Loucy (cell line): ENCODE data around the gene DLG2.

Experiments
- H2AFZ ChIP-seq: fragments of 200-600 bp; sonication (generic); 2 replicates; pipeline ENCODE4 v1.6.0; 2016; ENCODE audit warnings: antibody characterized with exemption, mild to moderate bottlenecking, low read length, moderate library complexity
- H3F3A ChIP-seq: fragments of 200-600 bp; 2 replicates; pipeline ENCODE4 v1.6.0; 2016; ENCODE audit warnings: antibody characterized with exemption, low read depth, mild to moderate bottlenecking
- H3K27me3 ChIP-seq: fragments of 200-600 bp; sonication (generic); 2 replicates; pipeline ENCODE4 v1.6.1; 2014; ENCODE audit warnings: low read length, mild to moderate bottlenecking; ENCODE audit not compliant: insufficient read depth, poor library complexity, severe bottlenecking
- H3K36me3 ChIP-seq: fragments of 200-600 bp; sonication (generic); 2 replicates; pipeline ENCODE4 v1.6.1; 2016; ENCODE audit warnings: low read length; ENCODE audit not compliant: insufficient read depth
- H3K4me1 ChIP-seq: fragments of 200-600 bp; sonication (generic); 2 replicates; pipeline ENCODE4 v1.5.1; 2014; ENCODE audit warnings: low read length, mild to moderate bottlenecking; ENCODE audit not compliant: insufficient read depth, poor library complexity, severe bottlenecking
- H3K4me2 ChIP-seq: fragments of 200-600 bp; sonication (generic); 2 replicates; pipeline ENCODE4 v1.6.0; 2014; ENCODE audit warnings: antibody characterized with exemption, low read length, low read depth, mild to moderate bottlenecking; ENCODE audit not compliant: poor library complexity, severe bottlenecking
- H3K4me3 ChIP-seq: fragments of 200-600 bp; sonication (generic); 2 replicates; pipeline ENCODE4 v1.5.1; 2014; ENCODE audit warnings: low read length, mild to moderate bottlenecking, mixed read lengths; ENCODE audit not compliant: poor library complexity, severe bottlenecking
- H3K79me2 ChIP-seq: fragments of 200-600 bp; sonication (generic); 2 replicates; pipeline ENCODE4 v1.6.1; 2014; ENCODE audit warnings: low read length; ENCODE audit not compliant: insufficient read depth
- H3K9ac ChIP-seq: fragments of 200-600 bp; sonication (generic); 2 replicates; pipeline ENCODE4 v1.6.0; 2014; ENCODE audit warnings: mild to moderate bottlenecking, low read depth, low read length, moderate library complexity; ENCODE audit not compliant: poor library complexity, severe bottlenecking
- H3K9me2 ChIP-seq: fragments of 200-600 bp; sonication (generic); replicated peaks from 2 replicates; pipeline ENCODE4 v1.6.1; 2016; ENCODE audit warnings: low read depth, low read length, mixed read lengths
- H3K9me3 ChIP-seq: fragments of 200-600 bp; sonication (generic); 2 replicates; pipeline ENCODE4 v1.6.1; 2014; ENCODE audit warnings: mild to moderate bottlenecking, antibody characterized with exemption, low read length, low read depth; ENCODE audit not compliant: insufficient read depth
- H4K20me1 ChIP-seq: fragments of 200-600 bp; sonication (generic); 2 replicates; pipeline ENCODE4 v1.6.0; 2014; ENCODE audit warnings: antibody characterized with exemption, low read length, mild to moderate bottlenecking; ENCODE audit not compliant: insufficient read depth, poor library complexity, severe bottlenecking
- EZH2phosphoT487 ChIP-seq: fragments of 200-600 bp; IDR thresholded peaks from 2 replicates; pipeline ENCODE4 v1.6.1; 2018; ENCODE audit warnings: antibody characterized with exemption, mild to moderate bottlenecking, moderate library complexity, borderline replicate concordance
- TF ChIP-seq, protein P1 (sequence below): fragments of 200-600 bp; sonication (generic); conservative IDR thresholded peaks from 2 replicates; pipeline ENCODE4 v1.5.1; 2014; ENCODE audit warnings: mild to moderate bottlenecking, antibody characterized with exemption, low read length

Gene DLG2

GRCh38 chr11:84240847-84241246 is 1386.3 kb downstream of the DLG2 start:
- TF ChIP-seq, protein P1, sequence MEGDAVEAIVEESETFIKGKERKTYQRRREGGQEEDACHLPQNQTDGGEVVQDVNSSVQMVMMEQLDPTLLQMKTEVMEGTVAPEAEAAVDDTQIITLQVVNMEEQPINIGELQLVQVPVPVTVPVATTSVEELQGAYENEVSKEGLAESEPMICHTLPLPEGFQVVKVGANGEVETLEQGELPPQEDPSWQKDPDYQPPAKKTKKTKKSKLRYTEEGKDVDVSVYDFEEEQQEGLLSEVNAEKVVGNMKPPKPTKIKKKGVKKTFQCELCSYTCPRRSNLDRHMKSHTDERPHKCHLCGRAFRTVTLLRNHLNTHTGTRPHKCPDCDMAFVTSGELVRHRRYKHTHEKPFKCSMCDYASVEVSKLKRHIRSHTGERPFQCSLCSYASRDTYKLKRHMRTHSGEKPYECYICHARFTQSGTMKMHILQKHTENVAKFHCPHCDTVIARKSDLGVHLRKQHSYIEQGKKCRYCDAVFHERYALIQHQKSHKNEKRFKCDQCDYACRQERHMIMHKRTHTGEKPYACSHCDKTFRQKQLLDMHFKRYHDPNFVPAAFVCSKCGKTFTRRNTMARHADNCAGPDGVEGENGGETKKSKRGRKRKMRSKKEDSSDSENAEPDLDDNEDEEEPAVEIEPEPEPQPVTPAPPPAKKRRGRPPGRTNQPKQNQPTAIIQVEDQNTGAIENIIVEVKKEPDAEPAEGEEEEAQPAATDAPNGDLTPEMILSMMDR, result no peak
- no peak for TF ChIP-seq EZH2phosphoT487
- no peaks in the 10 kb centered on the region for H3K9me3 ChIP-seq
- H3K9ac ChIP-seq, result no peak overlapping the region
- H3K4me2 ChIP-seq, result no peak overlapping the region
- no peaks in the 10 kb centered on the region for H3F3A ChIP-seq
- no peaks in the 10 kb centered on the region for H3K36me3 ChIP-seq
- no peaks in the 10 kb centered on the region for H4K20me1 ChIP-seq
- H3K9me2 ChIP-seq, result no peaks in the 10 kb centered on the region
- H3K27me3 ChIP-seq, result no peaks in the 10 kb centered on the region
- H3K4me1 ChIP-seq, result no peaks in the 10 kb centered on the region
- no peak overlapping the region for H2AFZ ChIP-seq
- H3K79me2 ChIP-seq, result no peaks in the 10 kb centered on the region
- H3K4me3 ChIP-seq, result no peak overlapping the region

DNA sequence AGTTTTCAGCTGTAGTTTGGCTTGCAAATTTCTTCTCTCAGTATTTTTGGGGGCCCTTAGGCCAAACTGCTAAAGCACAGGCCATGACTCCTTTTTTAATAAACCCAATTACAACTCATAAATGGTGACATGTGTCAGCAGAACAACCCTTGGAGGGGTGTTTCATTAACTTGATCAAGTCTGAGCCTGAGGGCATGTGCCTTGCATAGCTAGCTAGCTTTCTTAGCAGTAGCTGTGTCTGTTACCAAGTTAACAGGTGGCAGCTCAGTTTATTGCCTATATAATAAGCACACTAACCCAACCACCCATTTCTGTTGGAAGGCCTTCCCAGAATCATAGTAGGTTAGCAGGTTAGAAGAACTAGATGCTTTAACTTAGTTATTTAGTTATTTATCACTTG is 1390.7 kb downstream of the DLG2 start:
- Histone ChIP-seq H3K36me3 (no peaks in the 10 kb centered on the region), H3K9me3 (no peaks in the 10 kb centered on the region), H3K4me1 (no peaks in the 10 kb centered on the region), H3K79me2 (no peaks in the 10 kb centered on the region), H4K20me1 (no peaks in the 10 kb centered on the region), H2AFZ (no peak overlapping the region), H3K27me3 (no peaks in the 10 kb centered on the region), H3K9me2 (no peaks in the 10 kb centered on the region), H3F3A (no peaks in the 10 kb centered on the region), H3K4me3 (no peak overlapping the region), H3K4me2 (no peak overlapping the region), H3K9ac (no peak overlapping the region)
- TF ChIP-seq, protein P1, result no peak
- no peak for TF ChIP-seq EZH2phosphoT487

- no peaks in the 10 kb centered on the region for H3K27me3 ChIP-seq
- H3K9me2 ChIP-seq, result no peaks in the 10 kb centered on the region
- no peaks in the 10 kb centered on the region for H3K4me1 ChIP-seq
- H3K79me2 ChIP-seq, result no peaks in the 10 kb centered on the region
- H3K36me3 ChIP-seq, result no peaks in the 10 kb centered on the region
- no peak overlapping the region for H2AFZ ChIP-seq
- no peaks in the 10 kb centered on the region for H3F3A ChIP-seq
- H3K4me3 ChIP-seq, result no peak overlapping the region
- H3K4me2 ChIP-seq, result no peak overlapping the region
- TF ChIP-seq, protein P1, result no peak
- TF ChIP-seq EZH2phosphoT487, result no peak
- H3K9ac ChIP-seq, result no peak overlapping the region
- no peaks in the 10 kb centered on the region for H4K20me1 ChIP-seq
- H3K9me3 ChIP-seq, result no peaks in the 10 kb centered on the region
These were observed 1392.5 kb downstream of the DLG2 start for GRCh38 chr11:84234462-84235202.
